ENCODE measurements around the gene DAPK3. TPM values are rescaled to one million over a fixed set of nuclear protein-coding genes. Genes with fewer than 3 reads are reported as not detected.

DAPK3 gene
- total RNA-seq, 2 donors from 2014 or later = 89.9 to 106 TPM

GRCh38 chr19:4018775-4019504, 48.0 kb upstream of the DAPK3 start:
- no peak overlapping the region for H3K27ac ChIP-seq (ENCODE audit: low read depth, low read length)
- no peak for DNase-seq
- H3K36me3 ChIP-seq (ENCODE audit: control insufficient read depth, insufficient read depth, low read length) = peaks cover 34% of the 10 kb centered on the region
- no peak for TF ChIP-seq CTCF (conservative IDR thresholded peaks at IDR 0.05)
- H3K27me3 ChIP-seq (ENCODE audit: control insufficient read depth, insufficient read depth, low read length, poor library complexity, severe bottlenecking) = no peaks in the 10 kb centered on the region
- no peaks in the 10 kb centered on the region for H3K4me1 ChIP-seq (ENCODE audit: control insufficient read depth, insufficient read depth, low read length)
- Mint-ChIP-seq H3K4me3 (no peak overlapping the region), H3K27ac (no peak overlapping the region), H3K36me3 (ENCODE audit: low read depth) (peaks cover 45% of the 10 kb centered on the region), H3K27me3 (ENCODE audit: insufficient read depth) (no peaks in the 10 kb centered on the region), H3K9me3 (peaks cover 3% of the 10 kb centered on the region), H3K4me1 (no peaks in the 10 kb centered on the region)
- no peak overlapping the region for H3K4me3 ChIP-seq (ENCODE audit: low read length)
- peaks cover 6% of the 10 kb centered on the region for H3K9me3 ChIP-seq (ENCODE audit: control insufficient read depth, low read length)
- WGBS, 2 experiments (ENCODE audit: insufficient coverage in 1 of 2, insufficient read length in 1 of 2) = 91 to 94% methylated on average over 12 to 19 of the region's 19 CpGs
- H3K9ac ChIP-seq (ENCODE audit: extremely low read depth, low read length, poor library complexity, severe bottlenecking) = no peak overlapping the region

- Histone ChIP-seq H3K4me1 (ENCODE audit: control insufficient read depth, insufficient read depth, low read length) (no peaks in the 10 kb centered on the region), H3K4me3 (ENCODE audit: low read length) (no peak overlapping the region), H3K36me3 (ENCODE audit: control insufficient read depth, insufficient read depth, low read length) (peaks cover 38% of the 10 kb centered on the region), H3K27me3 (ENCODE audit: control insufficient read depth, insufficient read depth, low read length, poor library complexity, severe bottlenecking) (no peaks in the 10 kb centered on the region), H3K27ac (ENCODE audit: low read depth, low read length) (no peak overlapping the region), H3K9ac (ENCODE audit: extremely low read depth, low read length, poor library complexity, severe bottlenecking) (no peak overlapping the region), H3K9me3 (ENCODE audit: control insufficient read depth, low read length) (peaks cover 6% of the 10 kb centered on the region)
- WGBS, 2 experiments (ENCODE audit: insufficient coverage in 1 of 2, insufficient read length in 1 of 2) = 92 to 96% methylated on average over 8 to 20 of the region's 22 CpGs
- H3K27ac Mint-ChIP-seq = no peak overlapping the region
- H3K27me3 Mint-ChIP-seq (ENCODE audit: insufficient read depth) = no peaks in the 10 kb centered on the region
- DNase-seq = no peak
- H3K9me3 Mint-ChIP-seq = peaks cover 3% of the 10 kb centered on the region
- no peaks in the 10 kb centered on the region for H3K4me1 Mint-ChIP-seq
- TF ChIP-seq CTCF (conservative IDR thresholded peaks at IDR 0.05) = no peak
- no peak overlapping the region for H3K4me3 Mint-ChIP-seq
- H3K36me3 Mint-ChIP-seq (ENCODE audit: low read depth) = peaks cover 39% of the 10 kb centered on the region
Observed at GRCh38 chr19:4018140-4018613, 47.3 kb upstream of the DAPK3 start.

- H3K4me1 Mint-ChIP-seq = no peaks in the 10 kb centered on the region
- Histone ChIP-seq H3K36me3 (ENCODE audit: control insufficient read depth, insufficient read depth, low read length) (peaks cover 39% of the 10 kb centered on the region), H3K9me3 (ENCODE audit: control insufficient read depth, low read length) (peaks cover 4% of the 10 kb centered on the region), H3K27ac (ENCODE audit: low read depth, low read length) (no peak overlapping the region), H3K4me3 (ENCODE audit: low read length) (no peak overlapping the region), H3K9ac (ENCODE audit: extremely low read depth, low read length, poor library complexity, severe bottlenecking) (no peak overlapping the region), H3K4me1 (ENCODE audit: control insufficient read depth, insufficient read depth, low read length) (no peaks in the 10 kb centered on the region), H3K27me3 (ENCODE audit: control insufficient read depth, insufficient read depth, low read length, poor library complexity, severe bottlenecking) (no peaks in the 10 kb centered on the region)
- H3K36me3 Mint-ChIP-seq (ENCODE audit: low read depth) = peaks cover 45% of the 10 kb centered on the region
- peaks cover 2% of the 10 kb centered on the region for H3K9me3 Mint-ChIP-seq
- TF ChIP-seq CTCF (conservative IDR thresholded peaks at IDR 0.05) = no peak
- no peaks in the 10 kb centered on the region for H3K27me3 Mint-ChIP-seq (ENCODE audit: insufficient read depth)
- DNase-seq = no peak
- H3K27ac Mint-ChIP-seq = no peak overlapping the region
- no peak overlapping the region for H3K4me3 Mint-ChIP-seq
- 95 to 97% methylated on average over 11 to 15 of the region's 15 CpGs for WGBS, 2 experiments (ENCODE audit: insufficient coverage in 1 of 2, insufficient read length in 1 of 2)
Observed at GRCh38 chr19:4016903-4017638, 46.2 kb upstream of the DAPK3 start.
